ENCODE data around the gene SRPX2.

The SRPX2 gene

GRCh38 chrX:100648458-100649417 lies 4.7 kb downstream of the SRPX2 start:
- Histone ChIP-seq H3K9ac (ENCODE audit: low read length) (no peak overlapping the region), H4K20me1 (ENCODE audit: low read depth, low read length) (no peaks in the 10 kb centered on the region), H3K9me2 (replicated peaks; ENCODE audit: insufficient read depth, low read length) (no peaks in the 10 kb centered on the region), H2AFZ (ENCODE audit: low read depth, low read length, severe bottlenecking) (no peak overlapping the region), H3F3A (ENCODE audit: insufficient read depth) (no peaks in the 10 kb centered on the region), H3K4me2 (ENCODE audit: low read depth, low read length, poor library complexity, severe bottlenecking) (no peak overlapping the region), H3K36me3 (ENCODE audit: low read length) (no peaks in the 10 kb centered on the region), H3K4me3 (ENCODE audit: insufficient read depth, low read length, poor library complexity, severe bottlenecking) (no peak overlapping the region), H3K9me3 (ENCODE audit: insufficient read depth, low read length) (no peaks in the 10 kb centered on the region), H3K79me2 (ENCODE audit: insufficient read depth, low read length) (no peaks in the 10 kb centered on the region), H3K27ac (ENCODE audit: low read depth, low read length) (no peak overlapping the region), H3K27me3 (ENCODE audit: low read length) (no peaks in the 10 kb centered on the region)
- no peak for TF ChIP-seq EZH2phosphoT487 (conservative IDR thresholded peaks at IDR 0.05; ENCODE audit: low read length)
- TF ChIP-seq CTCF (IDR thresholded peaks at IDR 0.05; ENCODE audit: insufficient read depth, low read length, poor library complexity, severe bottlenecking) = no peak

- Histone ChIP-seq H3K4me3 (ENCODE audit: insufficient read depth, low read length, poor library complexity, severe bottlenecking) (no peak overlapping the region), H4K20me1 (ENCODE audit: low read depth, low read length) (no peaks in the 10 kb centered on the region), H3K36me3 (ENCODE audit: low read length) (no peaks in the 10 kb centered on the region), H3K9me2 (replicated peaks; ENCODE audit: insufficient read depth, low read length) (no peaks in the 10 kb centered on the region), H3K9ac (ENCODE audit: low read length) (no peak overlapping the region), H3K27me3 (ENCODE audit: low read length) (no peaks in the 10 kb centered on the region), H3K27ac (ENCODE audit: low read depth, low read length) (no peak overlapping the region), H3K4me2 (ENCODE audit: low read depth, low read length, poor library complexity, severe bottlenecking) (no peak overlapping the region), H3K79me2 (ENCODE audit: insufficient read depth, low read length) (no peaks in the 10 kb centered on the region), H2AFZ (ENCODE audit: low read depth, low read length, severe bottlenecking) (no peak overlapping the region), H3F3A (ENCODE audit: insufficient read depth) (no peaks in the 10 kb centered on the region), H3K9me3 (ENCODE audit: insufficient read depth, low read length) (no peaks in the 10 kb centered on the region)
- TF ChIP-seq CTCF (IDR thresholded peaks at IDR 0.05; ENCODE audit: insufficient read depth, low read length, poor library complexity, severe bottlenecking) (no peak), EZH2phosphoT487 (conservative IDR thresholded peaks at IDR 0.05; ENCODE audit: low read length) (no peak)
Observed at GRCh38 chrX:100649550-100650356, 5.8 kb downstream of the SRPX2 start.

GRCh38 chrX:100650841-100651240 lies 6.8 kb downstream of the SRPX2 start:
- no peaks in the 10 kb centered on the region for H3K9me2 ChIP-seq (replicated peaks; ENCODE audit: insufficient read depth, low read length)
- H3K9ac ChIP-seq (ENCODE audit: low read length) = no peak overlapping the region
- TF ChIP-seq EZH2phosphoT487 (conservative IDR thresholded peaks at IDR 0.05; ENCODE audit: low read length) (no peak), CTCF (IDR thresholded peaks at IDR 0.05; ENCODE audit: insufficient read depth, low read length, poor library complexity, severe bottlenecking) (no peak)
- no peak overlapping the region for H3K27ac ChIP-seq (ENCODE audit: low read depth, low read length)
- H3K27me3 ChIP-seq (ENCODE audit: low read length) = no peaks in the 10 kb centered on the region
- H3K79me2 ChIP-seq (ENCODE audit: insufficient read depth, low read length) = no peaks in the 10 kb centered on the region
- H3K9me3 ChIP-seq (ENCODE audit: insufficient read depth, low read length) = no peaks in the 10 kb centered on the region
- no peak overlapping the region for H3K4me3 ChIP-seq (ENCODE audit: insufficient read depth, low read length, poor library complexity, severe bottlenecking)
- H4K20me1 ChIP-seq (ENCODE audit: low read depth, low read length) = no peaks in the 10 kb centered on the region
- H3K36me3 ChIP-seq (ENCODE audit: low read length) = no peaks in the 10 kb centered on the region
- H3F3A ChIP-seq (ENCODE audit: insufficient read depth) = no peaks in the 10 kb centered on the region
- no peak overlapping the region for H3K4me2 ChIP-seq (ENCODE audit: low read depth, low read length, poor library complexity, severe bottlenecking)
- H2AFZ ChIP-seq (ENCODE audit: low read depth, low read length, severe bottlenecking) = no peak overlapping the region
